Ovary (tissue), 9 donors: Measurements from ENCODE around the gene LIPM. TPM values are rescaled to one million over a fixed set of nuclear protein-coding genes. Genes with fewer than 3 reads are reported as not detected.

Experiments used
- DNase-seq, 5 donors: peaks; one replicate each; pipeline ENCODE4 v3.0.0-alpha.2; 2019 to 2020
- H3K27ac ChIP-seq, 2 donors: fragments of 200-600 bp; one replicate each; pipeline versions ENCODE4 v1.5.1 to v1.8.0; 2019 to 2022
- H3K27me3 ChIP-seq: fragments of 200-600 bp; one replicate; pipeline ENCODE4 v1.8.0; 2022
- H3K36me3 ChIP-seq: fragments of 200-600 bp; sonication (generic); one replicate; pipeline ENCODE4 v1.5.1; 2019
- H3K4me1 ChIP-seq: one replicate; pipeline ENCODE4 v1.8.1; 2013; ENCODE audit warnings: mild to moderate bottlenecking, moderate library complexity; ENCODE audit not compliant: insufficient read depth
- H3K4me3 ChIP-seq: fragments of 200-600 bp; sonication (generic); one replicate; pipeline ENCODE4 v1.5.1; 2017
- H3K9me3 ChIP-seq, 2 donors: fragments of 200-600 bp in 1 of 2; sonication (generic) in 1 of 2; one replicate each; pipeline versions ENCODE4 v1.5.1 to v1.8.1; 2013 to 2019; ENCODE audit warnings: mild to moderate bottlenecking in 1 of 2, moderate library complexity in 1 of 2
- CTCF ChIP-seq, 3 donors: fragments of 450-650 bp in 2 of 3; fragments of 200-600 bp in 1 of 3; IDR thresholded peaks; one replicate each; pipeline versions ENCODE4 v1.5.1 to v1.8.0; 2016 to 2022; ENCODE audit warnings: antibody characterized with exemption in 3 of 3, mild to moderate bottlenecking in 1 of 3
- EP300 ChIP-seq: sonication (generic); formaldehyde crosslinking; IDR thresholded peaks from one replicate; pipeline ENCODE4 v1.6.1; 2017; ENCODE audit warnings: antibody characterized with exemption
- POLR2A ChIP-seq: fragments of 450-650 bp; IDR thresholded peaks from one replicate; pipeline ENCODE4 v1.6.1; 2017; ENCODE audit warnings: antibody characterized with exemption, mild to moderate bottlenecking, moderate library complexity
- WGBS, 3 donors: extraction: QIAGEN DNeasy Blood & Tissue Kit in 1 of 3; methylation state at CpG; one replicate each; pipeline versions ENCODE4 v1.1.5 to v1.1.7; 2013 to 2017; 5-methylcytosine and 5-hydroxymethylcytosine counted together
- intact Hi-C, 4 donors: fragments of 100-400 bp; cut with DNase I; formaldehyde crosslinking; loops; one replicate each; pipeline versions ENCODE4 v1.11.0 to v1.15.1; 2022 to 2023
- polyA plus RNA-seq, 2 donors: library from polyadenylated mRNA; stranded (reverse); fragments of 200-250 nt in 1 of 2; fragments of 350-450 nt in 1 of 2; fragmentation: Illumina TruSeq in 1 of 2; extraction: RNeasy Lipid Tissue Mini Kit (QIAGEN cat#74804) in 1 of 2; gene quantifications; one replicate each; pipeline ENCODE4 v1.2.3, GENCODE V29; 2013 to 2014
- total RNA-seq, 7 donors: library from RNA; depleted of rRNA in 2 of 7; stranded (reverse); fragments of >200 nt in 2 of 7; fragmentation: NEBNext Ultra II Directional in 3 of 7; extraction: Animal tissue kit (Norgen Biotek cat#: 25700) in 3 of 7; gene quantifications; one replicate each; pipeline versions ENCODE4 v1.1.0 to v1.2.4, GENCODE V29; 2016 to 2023
- donor health status: DM: no; HTN: no; CAD: no; lungs with moderate emphysema.
- donor health status: DM: no; HTN: no; CAD: no.
- donor health status: Bipolar disorder and iron deficiency.
- donor health status: DM: yes; HTN: yes; CAD: no.
- donor health status: DM: no; HTN: no; CAD: no.
- donor health status: DM: yes; HTN: yes; CAD: no.

Gene LIPM
- total and polyA plus RNA-seq, 9 donors: not detected

DNA sequence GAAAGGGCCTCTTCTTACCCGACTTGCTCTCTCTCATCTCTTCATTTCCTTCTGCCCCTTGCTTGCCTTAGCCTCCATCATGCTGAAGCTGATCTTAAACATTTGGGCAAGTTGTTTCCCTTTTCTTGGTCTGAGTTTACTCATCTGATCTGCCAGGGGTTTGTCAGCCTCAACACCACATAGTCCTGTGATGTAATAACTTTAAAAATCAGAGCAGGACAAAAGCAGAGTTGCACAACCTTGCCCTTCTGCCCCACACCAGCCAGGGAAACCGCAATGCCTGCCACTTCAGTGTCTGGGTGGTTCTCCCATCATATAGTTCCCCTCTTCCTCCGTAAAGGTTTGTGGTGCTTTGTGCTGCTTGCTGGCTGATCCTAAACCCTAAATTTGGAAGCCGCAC is 9.9 kb upstream of the LIPM start:
- Histone ChIP-seq H3K27me3 (no peaks in the 10 kb centered on the region), H3K9me3 (no peaks in the 10 kb centered on the region), H3K27ac (no peak overlapping the region), H3K4me3 (no peak overlapping the region), H3K4me1 (no peaks in the 10 kb centered on the region), H3K36me3 (no peaks in the 10 kb centered on the region)
- TF ChIP-seq CTCF (IDR thresholded peaks at IDR 0.05) (no peak), POLR2A (no peak), EP300 (no peak)
- intact Hi-C loops: no loop called here
- WGBS, 3 donors: 92 to 94% (median 92%) methylated on average over 4 of the region's 4 CpGs
- DNase-seq: no peak

DNA sequence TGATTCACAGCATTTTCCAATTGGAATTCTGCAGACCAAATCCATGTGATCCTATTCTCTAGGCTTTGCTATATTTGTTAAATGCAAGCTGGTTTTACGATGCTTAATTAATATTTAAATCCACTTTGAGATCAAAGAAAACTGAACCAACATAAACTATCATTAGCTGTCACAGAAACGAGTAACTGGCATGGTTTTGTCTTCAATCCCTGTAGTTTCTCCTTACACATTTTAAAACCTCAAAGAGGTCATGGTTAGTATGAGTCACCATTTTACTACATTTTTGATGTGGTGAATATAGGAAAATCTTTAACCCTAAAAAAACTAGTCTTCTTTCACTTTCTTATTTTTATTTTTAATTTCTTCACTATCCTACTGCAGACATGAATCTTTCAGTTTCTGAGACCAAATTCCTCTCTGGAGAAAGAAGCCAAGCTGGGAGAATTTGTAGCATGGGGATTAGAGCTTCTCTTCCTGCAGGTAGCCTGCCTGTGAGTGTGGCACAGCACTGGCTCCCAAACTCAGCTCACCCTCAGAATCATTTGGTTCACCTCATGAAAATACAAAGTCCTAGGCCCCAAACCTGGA is 8.7 kb upstream of the LIPM start:
- Histone ChIP-seq H3K9me3 (no peaks in the 10 kb centered on the region), H3K4me3 (no peak overlapping the region), H3K36me3 (no peaks in the 10 kb centered on the region), H3K27me3 (no peaks in the 10 kb centered on the region), H3K27ac (no peak overlapping the region), H3K4me1 (no peaks in the 10 kb centered on the region)
- no peak for DNase-seq
- TF ChIP-seq CTCF (IDR thresholded peaks at IDR 0.05) (no peak), EP300 (no peak), POLR2A (no peak)
- WGBS, 3 donors: 47 to 54% (median 52%) methylated on average over 2 of the region's 2 CpGs
- intact Hi-C loops: no loop called here

- intact Hi-C loops: no loop called here
- TF ChIP-seq EP300 (no peak), CTCF (IDR thresholded peaks at IDR 0.05) (no peak), POLR2A (no peak)
- Histone ChIP-seq H3K27ac (no peak overlapping the region), H3K27me3 (no peaks in the 10 kb centered on the region), H3K4me3 (no peak overlapping the region), H3K9me3 (no peaks in the 10 kb centered on the region), H3K36me3 (no peaks in the 10 kb centered on the region), H3K4me1 (no peaks in the 10 kb centered on the region)
- 73 to 84% (median 83%) methylated on average over 1 of the region's 1 CpG for WGBS, 3 donors
- DNase-seq: no peak
Measured at GRCh38 chr10:88794731-88795130, 7.8 kb upstream of the LIPM start.

GRCh38 chr10:88800152-88801125 is 2.1 kb upstream of the LIPM start:
- Histone ChIP-seq H3K36me3 (no peaks in the 10 kb centered on the region), H3K9me3 (no peaks in the 10 kb centered on the region), H3K27me3 (no peaks in the 10 kb centered on the region), H3K4me1 (no peaks in the 10 kb centered on the region), H3K27ac (no peak overlapping the region), H3K4me3 (no peak overlapping the region)
- DNase-seq: no peak
- intact Hi-C loops: no loop called here
- TF ChIP-seq EP300 (no peak), CTCF (IDR thresholded peaks at IDR 0.05) (no peak), POLR2A (no peak)
- WGBS, 3 donors: 90 to 94% (median 94%) methylated on average over 2 of the region's 2 CpGs
